Neural progenitor cell (in vitro differentiated cells): ENCODE results near the gene CHI3L1.

Experiments
- EZH2 ChIP-seq: fragments of 200-600 bp; sonication (generic); IDR thresholded peaks from 2 replicates; pipeline ENCODE4 v1.6.1; 2017; ENCODE audit warnings: antibody characterized with exemption, mild to moderate bottlenecking, moderate library complexity
- EZH2phosphoT487 ChIP-seq: fragments of 200-600 bp; sonication (generic); IDR thresholded peaks from 2 replicates; pipeline ENCODE4 v1.6.1; 2017; ENCODE audit warnings: antibody characterized with exemption
- TF ChIP-seq, protein P1 (sequence below): fragments of 200-600 bp; sonication (generic); IDR thresholded peaks from 2 replicates; pipeline ENCODE4 v1.5.1; 2017; ENCODE audit warnings: antibody characterized with exemption, mild to moderate bottlenecking

GRCh38 chr1:203153051-203153988 lies 33.2 kb downstream of the CHI3L1 start:
- TF ChIP-seq, protein P1, sequence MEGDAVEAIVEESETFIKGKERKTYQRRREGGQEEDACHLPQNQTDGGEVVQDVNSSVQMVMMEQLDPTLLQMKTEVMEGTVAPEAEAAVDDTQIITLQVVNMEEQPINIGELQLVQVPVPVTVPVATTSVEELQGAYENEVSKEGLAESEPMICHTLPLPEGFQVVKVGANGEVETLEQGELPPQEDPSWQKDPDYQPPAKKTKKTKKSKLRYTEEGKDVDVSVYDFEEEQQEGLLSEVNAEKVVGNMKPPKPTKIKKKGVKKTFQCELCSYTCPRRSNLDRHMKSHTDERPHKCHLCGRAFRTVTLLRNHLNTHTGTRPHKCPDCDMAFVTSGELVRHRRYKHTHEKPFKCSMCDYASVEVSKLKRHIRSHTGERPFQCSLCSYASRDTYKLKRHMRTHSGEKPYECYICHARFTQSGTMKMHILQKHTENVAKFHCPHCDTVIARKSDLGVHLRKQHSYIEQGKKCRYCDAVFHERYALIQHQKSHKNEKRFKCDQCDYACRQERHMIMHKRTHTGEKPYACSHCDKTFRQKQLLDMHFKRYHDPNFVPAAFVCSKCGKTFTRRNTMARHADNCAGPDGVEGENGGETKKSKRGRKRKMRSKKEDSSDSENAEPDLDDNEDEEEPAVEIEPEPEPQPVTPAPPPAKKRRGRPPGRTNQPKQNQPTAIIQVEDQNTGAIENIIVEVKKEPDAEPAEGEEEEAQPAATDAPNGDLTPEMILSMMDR: no peak
- TF ChIP-seq EZH2: no peak
- TF ChIP-seq EZH2phosphoT487: no peak
